ENCODE measurements around the gene RNF17. TPM values are rescaled to one million over a fixed set of nuclear protein-coding genes. Genes with fewer than 3 reads are reported as not detected.

Gene RNF17
- total and polyA plus RNA-seq, 2 donors (not counting 3 experiments of a cell fraction or from before 2014, with no cell fraction given) = 0.30 TPM; not detected in 1

- ChIA-PET CTCF (interaction anchor here (0.6 kb wide), 2 partner anchors 403 to 852 kb away, joined by 3 read pairs; no protein-coding TSS in a partner anchor), POLR2A (no interaction called here)
- Histone ChIP-seq H3K9me3 (replicated peaks; ENCODE audit: control insufficient read depth, insufficient read depth, low read length) (no peaks in the 10 kb centered on the region), H3K9ac (replicated peaks; ENCODE audit: extremely low read depth, insufficient read depth, low read length) (no peak overlapping the region), H3K9me1 (replicated peaks; ENCODE audit: control insufficient read depth, extremely low read depth, insufficient read depth, low read length) (no peaks in the 10 kb centered on the region), H3K4me2 (ENCODE audit: insufficient read depth, low read length) (no peak overlapping the region), H2AFZ (ENCODE audit: low read depth, low read length) (no peak overlapping the region), H3K79me2 (ENCODE audit: control insufficient read depth, insufficient read depth, low read length) (no peaks in the 10 kb centered on the region), H4K20me1 (replicated peaks; ENCODE audit: control insufficient read depth, extremely low read depth, insufficient read depth, low read length) (no peaks in the 10 kb centered on the region), H3K4me1 (ENCODE audit: control insufficient read depth, extremely low read depth, insufficient read depth, low read length) (no peaks in the 10 kb centered on the region), H3K27me3 (ENCODE audit: control insufficient read depth in 2 of 2, insufficient read depth in 2 of 2, low read length in 2 of 2) (no peaks in the 10 kb centered on the region), H3K4me3 (replicated peaks in 1 of 3; ENCODE audit: insufficient read depth in 1 of 3, low read depth in 1 of 3, low read length in 3 of 3) (no peak overlapping the region), H3K27ac (ENCODE audit: insufficient read depth, low read depth, low read length) (no peak overlapping the region), H3K36me3 (ENCODE audit: control insufficient read depth in 2 of 2, extremely low read depth in 1 of 2, insufficient read depth in 2 of 2, low read length in 2 of 2) (no peaks in the 10 kb centered on the region)
- intact Hi-C loops (cut with micrococcal nuclease) (no loop called here), dilution Hi-C loops (cut with MboI; ENCODE audit: extremely low pct_ligation_motif_present, low sequenced_read_pairs) (no loop called here)
- FAIRE-seq = no peak
- TF ChIP-seq MAX (IDR thresholded peaks at IDR 0.05; ENCODE audit: insufficient read depth, insufficient read length) = no peak
- TF ChIP-seq GATA2 (IDR thresholded peaks at IDR 0.05; ENCODE audit: insufficient read depth, insufficient read length, low read depth, low read length) = no peak
- TF ChIP-seq POLR2AphosphoS5 (IDR thresholded peaks at IDR 0.05; ENCODE audit: insufficient read depth, low read depth, low read length) = no peak
- TF ChIP-seq POLR2A (IDR thresholded peaks at IDR 0.05; ENCODE audit: low read depth, low read length) = no peak
- no peak for TF ChIP-seq MYC (IDR thresholded peaks at IDR 0.05; ENCODE audit: low read depth, low read length)
- TF ChIP-seq CTCF (IDR thresholded peaks at IDR 0.05; ENCODE audit: extremely low read depth in 1 of 2, insufficient read depth in 1 of 2, low read depth in 1 of 2, low read length in 2 of 2) = no peak
- no peak for TF ChIP-seq JUN (IDR thresholded peaks at IDR 0.05; ENCODE audit: borderline replicate concordance, insufficient read depth, insufficient read length, low read depth)
- no peak for TF ChIP-seq EZH2 (IDR thresholded peaks at IDR 0.05; ENCODE audit: borderline replicate concordance, low read depth, low read length, severe bottlenecking)
- TF ChIP-seq FOS (IDR thresholded peaks at IDR 0.05; ENCODE audit: borderline replicate concordance, insufficient read depth, low read length) = no peak
- no TSS peak for BruUV-seq (replicated peaks)
- DNase-seq (ENCODE audit: low read depth, low spot score) = no peak
Observed at GRCh38 chr13:24719139-24719538, 44.8 kb upstream of the RNF17 start.

All from endothelial cell of umbilical vein (primary cell).